ENCODE measurements around the gene KCNQ1. TPM values are rescaled to one million over a fixed set of nuclear protein-coding genes. Genes with fewer than 3 reads are reported as not detected.

The KCNQ1 gene
- total RNA-seq, 1 experiment from 2014 or later = not detected

GRCh38 chr11:2426221-2426620 lies 18.6 kb upstream of the KCNQ1 start:
- H2AFZ ChIP-seq = no peak overlapping the region
- intact Hi-C loops (cut with micrococcal nuclease; ENCODE audit: unreplicated experiment) = no loop called here
- no TSS peak for BruUV-seq (replicated peaks)

GRCh38 chr11:2426826-2427521 lies 17.8 kb upstream of the KCNQ1 start:
- peaks cover 29% of the 10 kb centered on the region for H3K27me3 ChIP-seq (ENCODE audit: insufficient read depth, low read depth)
- POLR2A ChIA-PET (ENCODE audit: unreplicated experiment) = no interaction called here

More at GRCh38 chr11:2426221-2426620, 18.6 kb upstream of the KCNQ1 start:
- no peak for DNase-seq
- Histone ChIP-seq H4K20me1 (ENCODE audit: insufficient read depth) (no peaks in the 10 kb centered on the region), H3K4me2 (no peak overlapping the region), H3K79me2 (ENCODE audit: low read depth) (no peaks in the 10 kb centered on the region), H3K27me3 (ENCODE audit: insufficient read depth, low read depth) (peaks cover 29% of the 10 kb centered on the region), H3K4me1 (replicated peaks; ENCODE audit: insufficient read depth) (no peaks in the 10 kb centered on the region), H3K4me3 (no peak overlapping the region), H3K27ac (no peak overlapping the region), H3K9me3 (ENCODE audit: insufficient read depth, low read depth) (no peaks in the 10 kb centered on the region), H3K9me2 (ENCODE audit: insufficient read depth) (no peaks in the 10 kb centered on the region), H3F3A (ENCODE audit: insufficient read depth, low read depth) (no peaks in the 10 kb centered on the region), H3K36me3 (ENCODE audit: low read depth) (no peaks in the 10 kb centered on the region)
- ChIA-PET CTCF (interaction anchor here (0.7 kb wide), 1 partner anchor 100 kb away, joined by 3 read pairs; no protein-coding TSS in a partner anchor), POLR2A (ENCODE audit: unreplicated experiment) (no interaction called here)
- TF ChIP-seq EZH2 (IDR thresholded peaks at IDR 0.05; ENCODE audit: low read depth) = no peak
- no peak for TF ChIP-seq CTCF (conservative IDR thresholded peaks at IDR 0.05)

GRCh38 chr11:2427721-2428321 lies 17.0 kb upstream of the KCNQ1 start:
- H4K20me1 ChIP-seq (ENCODE audit: insufficient read depth) = no peaks in the 10 kb centered on the region
- no TSS peak for BruUV-seq (replicated peaks)
- no peaks in the 10 kb centered on the region for H3F3A ChIP-seq (ENCODE audit: insufficient read depth, low read depth)
- intact Hi-C loops (cut with micrococcal nuclease; ENCODE audit: unreplicated experiment) = loop anchor here (1.0 to 2.0 kb wide), 2 partner anchors 103 to 465 kb away; no protein-coding TSS in a partner anchor
- H3K9me3 ChIP-seq (ENCODE audit: insufficient read depth, low read depth) = no peaks in the 10 kb centered on the region
- H3K9me2 ChIP-seq (ENCODE audit: insufficient read depth) = no peaks in the 10 kb centered on the region
- ChIA-PET CTCF (no interaction called here), POLR2A (ENCODE audit: unreplicated experiment) (no interaction called here)
- H2AFZ ChIP-seq = no peak overlapping the region
- no peaks in the 10 kb centered on the region for H3K4me1 ChIP-seq (replicated peaks; ENCODE audit: insufficient read depth)
- DNase-seq = no peak
- peaks cover 29% of the 10 kb centered on the region for H3K27me3 ChIP-seq (ENCODE audit: insufficient read depth, low read depth)
- no peak overlapping the region for H3K4me3 ChIP-seq
- H3K36me3 ChIP-seq (ENCODE audit: low read depth) = no peaks in the 10 kb centered on the region
- H3K79me2 ChIP-seq (ENCODE audit: low read depth) = no peaks in the 10 kb centered on the region
- no peak overlapping the region for H3K4me2 ChIP-seq
- TF ChIP-seq EZH2 (IDR thresholded peaks at IDR 0.05; ENCODE audit: low read depth) = no peak
- no peak overlapping the region for H3K27ac ChIP-seq

More at GRCh38 chr11:2426826-2427521, 17.8 kb upstream of the KCNQ1 start:
- no peaks in the 10 kb centered on the region for H3K79me2 ChIP-seq (ENCODE audit: low read depth)
- CTCF ChIA-PET = interaction anchor here (0.7 kb wide), 1 partner anchor 100 kb away, joined by 3 read pairs; no protein-coding TSS in a partner anchor
- DNase-seq = no peak
- no peaks in the 10 kb centered on the region for H3F3A ChIP-seq (ENCODE audit: insufficient read depth, low read depth)
- intact Hi-C loops (cut with micrococcal nuclease; ENCODE audit: unreplicated experiment) = no loop called here
- no peaks in the 10 kb centered on the region for H3K36me3 ChIP-seq (ENCODE audit: low read depth)
- H3K4me2 ChIP-seq = no peak overlapping the region
- no peak overlapping the region for H3K27ac ChIP-seq
- H3K4me3 ChIP-seq = no peak overlapping the region
- no peaks in the 10 kb centered on the region for H3K9me3 ChIP-seq (ENCODE audit: insufficient read depth, low read depth)
- TF ChIP-seq EZH2 (IDR thresholded peaks at IDR 0.05; ENCODE audit: low read depth) (no peak), CTCF (conservative IDR thresholded peaks at IDR 0.05) (no peak)
- H3K9me2 ChIP-seq (ENCODE audit: insufficient read depth) = no peaks in the 10 kb centered on the region
- H2AFZ ChIP-seq = no peak overlapping the region
- no TSS peak for BruUV-seq (replicated peaks)
- H4K20me1 ChIP-seq (ENCODE audit: insufficient read depth) = no peaks in the 10 kb centered on the region
- no peaks in the 10 kb centered on the region for H3K4me1 ChIP-seq (replicated peaks; ENCODE audit: insufficient read depth)
